DMS153 treated with DMSO at 0.1 percent for 48 hours (cell line): ENCODE data around the gene DPP8.
"Not testable (repeated sequence)": the region's sequence is repeated elsewhere in the genome, so short reads cannot be mapped to it uniquely, and the experiment has no call there.

Source experiments
- DNase-seq: peaks from one replicate; lab custom pipeline; 2025; ENCODE audit not compliant: unreplicated experiment; lab: John Stamatoyannopoulos, UW

Gene DPP8

DNA sequence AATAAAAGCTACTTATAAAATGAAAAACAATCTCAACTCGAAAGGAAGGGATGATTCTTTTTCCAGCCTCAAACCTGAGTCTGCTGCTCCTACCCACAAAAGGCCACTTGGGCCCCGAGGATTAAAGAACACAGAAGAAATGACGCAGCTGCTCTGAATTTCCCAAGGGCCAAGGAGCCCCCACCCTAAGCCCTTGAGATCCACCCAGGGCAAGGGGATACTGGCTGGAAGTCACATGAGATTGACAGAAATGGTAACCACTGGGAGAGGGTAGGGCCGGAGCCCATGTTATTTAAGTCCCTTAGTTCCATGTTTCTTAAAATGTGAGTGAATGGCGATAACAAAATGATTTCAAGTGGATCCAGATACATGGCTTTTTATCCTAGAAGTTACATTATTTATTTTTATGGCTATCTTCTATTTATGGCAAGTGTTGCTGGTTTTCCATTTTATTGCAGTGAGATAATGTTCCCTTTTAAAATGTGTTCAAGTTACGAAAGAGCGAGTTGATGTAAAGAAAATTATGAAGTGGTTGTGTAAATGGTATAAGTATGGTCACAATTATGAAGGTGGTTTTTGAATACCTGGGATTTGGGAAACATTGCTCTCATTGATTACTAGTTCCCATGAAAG is 111.6 kb downstream of the DPP8 start:
- no peak for DNase-seq

- DNase-seq = no peak
These were observed 113.2 kb downstream of the DPP8 start for GRCh38 chr15:65404186-65404872.

DNA sequence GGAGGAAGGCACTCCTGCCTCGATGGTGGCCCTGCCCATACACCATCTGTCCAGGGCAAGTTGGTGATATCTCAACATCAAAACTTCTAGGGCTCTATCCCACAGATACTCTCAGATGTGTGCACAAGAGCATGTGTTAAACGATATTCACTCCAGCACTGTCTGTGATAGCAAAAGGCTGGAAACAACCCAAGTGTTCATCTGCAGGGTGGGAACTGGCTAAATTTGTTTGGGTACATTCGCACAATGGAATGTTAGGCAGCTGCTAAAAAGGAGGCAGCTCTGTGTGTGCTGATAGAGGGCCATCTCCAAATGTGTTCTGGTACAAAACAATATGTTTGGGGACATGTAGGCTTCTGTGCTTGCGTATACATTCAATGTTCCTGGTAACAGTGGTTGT is 114.5 kb downstream of the DPP8 start:
- DNase-seq = no peak

DNA sequence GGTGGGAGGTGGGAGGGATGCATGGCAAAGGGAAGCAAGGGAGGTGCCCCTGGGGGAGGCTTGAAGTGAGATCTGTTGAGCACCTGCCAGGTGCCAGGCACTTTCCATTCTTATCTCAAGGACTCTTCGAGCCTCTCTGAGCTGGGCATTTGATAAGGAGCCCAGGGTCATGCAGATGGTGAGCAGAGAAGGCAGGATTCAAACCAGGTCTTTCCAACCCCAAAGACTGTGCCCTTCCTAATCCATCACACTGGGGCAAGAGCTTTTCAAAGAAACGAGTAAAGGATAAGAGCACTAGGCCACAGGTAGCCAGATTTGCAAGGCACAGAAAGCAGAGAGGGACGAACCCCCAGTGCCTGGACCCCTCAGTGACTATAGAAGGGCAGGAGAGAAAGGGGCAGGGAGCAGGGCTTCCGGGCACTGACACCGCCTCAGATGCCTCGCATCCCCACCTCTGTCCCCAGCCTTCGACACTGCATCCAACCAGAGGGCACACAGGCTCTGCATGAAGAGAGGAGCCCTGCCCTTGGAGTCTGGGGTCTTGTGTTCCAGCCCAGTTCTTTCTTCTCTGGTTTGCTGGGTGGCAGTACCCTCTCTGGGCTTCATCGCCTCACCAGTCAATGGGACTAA is 115.8 kb downstream of the DPP8 start:
- DNase-seq = no peak

DNA sequence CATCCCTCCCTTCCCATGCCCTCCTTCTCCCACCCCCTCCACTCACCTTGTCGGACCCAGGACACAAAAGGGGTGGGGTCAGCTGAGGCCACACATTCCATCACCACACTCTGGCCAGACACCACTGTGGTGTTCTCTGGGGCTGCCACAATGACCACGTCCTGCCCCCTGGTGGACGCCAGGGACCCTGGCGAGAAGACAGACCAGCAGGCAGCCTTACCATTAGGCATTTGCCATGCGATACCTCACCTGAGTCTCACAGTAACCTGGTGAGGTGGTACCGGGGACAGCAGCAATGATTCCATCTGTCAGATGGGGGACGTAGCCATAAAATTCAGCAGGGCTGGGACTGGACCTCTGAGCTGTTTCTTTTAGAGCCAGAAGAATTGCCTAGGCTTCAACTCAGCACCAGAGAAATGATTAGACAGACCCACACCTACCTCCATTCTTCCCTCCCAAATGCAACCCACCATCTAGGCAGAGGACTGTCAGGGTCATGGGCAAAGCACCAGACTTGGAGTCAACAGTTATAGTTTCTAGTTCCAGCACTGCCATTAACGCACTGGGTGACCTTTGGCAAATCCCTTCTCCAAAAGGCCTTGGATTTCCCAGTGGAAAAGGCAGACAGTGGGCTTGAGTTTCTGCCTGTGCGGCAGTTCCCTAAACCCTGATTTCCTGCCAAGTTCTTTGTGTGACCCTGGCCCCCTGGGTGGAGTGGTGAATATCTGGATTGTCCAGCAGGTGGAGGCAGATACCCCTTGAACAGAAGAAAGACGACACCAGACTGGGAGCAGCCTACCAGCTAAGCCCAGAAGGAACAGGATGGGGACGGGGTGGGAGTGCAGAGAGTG is 116.5 kb downstream of the DPP8 start:
- peak; percentile 15 for DNase-seq

GRCh38 chr15:65399997-65400396 is 117.5 kb downstream of the DPP8 start:
- no peak for DNase-seq

DNA sequence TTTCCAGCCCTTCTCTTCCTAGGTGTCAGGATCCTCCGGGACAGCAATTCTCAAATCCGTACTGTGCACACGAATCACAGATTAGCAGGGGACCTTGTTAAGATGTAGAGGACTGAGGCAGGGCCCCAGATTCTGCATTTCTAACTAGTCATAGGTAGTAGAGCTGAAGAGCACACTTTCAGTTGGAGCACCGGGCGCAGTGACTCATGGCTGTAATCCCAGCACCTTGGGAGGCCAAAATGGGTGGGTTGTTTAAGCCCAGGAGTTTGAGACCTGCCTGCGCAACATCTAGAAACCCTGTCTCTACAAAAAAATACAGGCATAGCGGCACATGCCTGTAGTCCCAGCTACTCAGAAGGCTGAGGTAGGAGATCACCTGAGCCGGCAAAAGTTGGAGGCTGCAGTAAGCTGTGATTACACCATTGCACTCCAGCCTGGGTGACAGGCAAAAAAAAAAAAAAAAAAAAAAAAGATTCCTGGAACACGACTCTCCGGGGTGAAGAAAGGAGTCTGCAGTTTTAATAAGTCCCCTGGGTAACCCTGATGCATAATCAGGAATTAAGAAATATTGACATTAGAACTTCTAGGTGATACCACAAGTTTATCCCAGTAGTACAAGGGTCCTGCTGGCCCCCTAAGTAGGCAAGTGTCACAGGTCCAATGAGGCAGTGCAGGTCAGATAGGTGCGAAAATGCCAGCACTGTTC is 118.3 kb downstream of the DPP8 start:
- DNase-seq = no peak

- not testable (repeated sequence) for DNase-seq
These were observed 119.0 kb downstream of the DPP8 start for GRCh38 chr15:65398486-65398885.

DNA sequence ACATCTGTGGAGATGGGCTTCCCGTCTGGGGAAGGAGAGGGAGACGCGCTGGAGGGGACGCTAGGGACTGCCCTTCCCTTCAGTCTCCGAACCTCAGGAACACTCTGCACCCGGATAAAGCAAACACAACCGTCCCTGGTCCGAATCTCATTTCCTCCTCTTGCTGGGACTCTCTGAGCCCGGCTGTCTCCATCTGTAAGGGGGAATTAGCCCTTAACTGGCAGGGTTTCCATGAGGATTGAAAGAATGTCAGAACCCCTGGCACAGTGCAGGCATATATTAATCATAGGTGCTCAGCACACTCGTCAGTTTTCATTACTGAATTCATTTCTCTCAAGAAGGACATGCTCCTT is 120.5 kb downstream of the DPP8 start:
- DNase-seq = no peak

DNA sequence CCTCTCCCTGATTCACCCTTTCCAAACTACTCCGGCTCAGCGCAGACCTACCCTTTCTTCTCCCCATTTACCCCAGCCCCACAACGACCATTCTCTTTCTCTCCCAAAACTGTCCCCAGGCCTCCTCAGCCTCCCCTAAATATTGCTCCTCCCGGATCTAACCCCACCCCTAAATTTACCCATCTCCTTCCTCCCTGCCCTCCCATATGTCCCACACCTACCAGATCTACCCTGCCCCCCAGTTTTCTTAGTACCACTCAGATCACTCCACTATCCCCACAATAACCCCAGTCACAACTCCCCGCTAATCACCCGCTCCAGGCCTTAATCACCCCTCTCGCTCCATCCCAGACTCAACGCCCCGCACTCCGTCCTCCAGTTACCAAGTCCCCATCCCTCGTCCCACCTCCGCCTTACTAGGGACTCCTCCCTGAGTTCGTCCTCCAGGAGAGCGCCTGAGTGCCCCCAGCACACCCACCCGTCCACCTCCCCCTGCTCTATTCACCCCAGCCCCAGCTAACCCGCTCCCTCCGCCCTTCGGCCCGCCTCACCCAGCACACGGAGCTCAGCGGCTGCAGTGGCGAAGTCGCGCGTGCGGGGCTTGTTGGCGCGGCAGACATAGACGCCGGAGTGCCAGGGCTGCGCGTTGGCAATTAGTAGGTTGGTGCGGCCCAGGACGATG is 121.1 kb downstream of the DPP8 start:
- no peak for DNase-seq

- DNase-seq = no peak
These were observed 121.8 kb downstream of the DPP8 start for GRCh38 chr15:65395567-65396202.

DNA sequence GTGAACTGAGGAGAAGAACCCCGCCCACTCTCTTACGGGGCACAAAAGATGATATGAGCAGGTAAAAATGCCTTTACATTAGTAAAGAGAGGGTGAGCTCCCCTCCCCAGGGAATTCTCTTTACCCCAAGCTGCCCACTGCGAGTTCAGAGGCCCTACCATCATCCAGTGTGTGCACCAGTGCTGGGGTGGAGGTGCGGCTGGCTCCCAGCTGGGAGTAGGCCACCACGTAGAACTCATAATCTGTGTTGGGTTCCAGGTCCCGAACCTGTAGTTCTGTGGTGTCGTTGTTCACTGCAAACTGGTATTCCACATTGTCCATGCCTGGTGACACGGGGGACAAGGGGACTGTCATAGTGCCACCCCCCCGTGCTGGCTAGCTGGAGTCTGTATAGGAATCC is 122.6 kb downstream of the DPP8 start:
- no peak for DNase-seq

DNA sequence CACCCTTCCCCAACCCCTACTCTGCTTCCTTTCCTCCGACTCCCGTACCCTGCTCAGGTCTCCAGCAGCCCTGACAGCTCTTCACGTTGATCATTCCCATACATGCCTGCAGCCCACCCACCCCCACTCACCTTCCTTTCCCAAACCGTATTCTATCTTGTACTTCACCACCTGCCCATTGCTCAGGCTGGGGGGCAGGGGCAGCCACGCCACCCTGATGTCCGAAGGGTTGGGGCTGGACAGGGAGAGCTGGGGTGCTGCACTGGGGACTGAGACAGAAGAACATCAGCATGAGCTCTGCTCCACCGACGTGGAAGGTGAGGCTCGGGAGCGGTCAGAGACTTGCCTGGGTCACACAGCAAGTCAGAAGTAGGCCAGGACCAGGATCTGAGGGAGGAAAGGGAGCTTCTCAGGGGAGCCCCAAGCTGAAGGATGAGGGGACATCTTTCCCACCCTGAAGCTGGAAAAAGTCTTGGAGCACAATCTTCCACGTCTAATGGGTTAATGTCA is 123.2 kb downstream of the DPP8 start:
- DNase-seq = no peak

DNA sequence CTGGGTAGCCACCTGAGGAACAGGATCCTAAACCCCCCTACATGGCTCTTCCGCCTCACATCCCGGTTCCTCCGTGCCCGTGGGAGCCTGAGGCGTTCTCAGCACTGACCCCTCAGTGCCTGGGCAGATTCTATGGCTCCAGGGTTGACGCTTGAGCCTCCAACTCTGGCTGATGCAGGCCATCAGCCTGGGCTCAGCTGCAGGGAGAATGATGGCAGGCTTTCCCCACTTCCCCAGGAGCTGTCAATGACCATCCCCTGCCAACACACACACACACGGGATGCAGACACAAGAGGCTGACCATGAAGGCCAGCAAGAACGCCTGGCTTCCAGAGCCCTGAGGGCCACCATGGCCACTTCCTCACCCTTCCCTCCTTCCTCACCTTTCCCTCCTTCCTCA is 123.9 kb downstream of the DPP8 start:
- no peak for DNase-seq

- DNase-seq = no peak
These were observed 124.4 kb downstream of the DPP8 start for GRCh38 chr15:65393091-65393490.
